A673 (cell line): ENCODE results near the gene TRIM56. TPM values are rescaled to one million over a fixed set of nuclear protein-coding genes. Genes with fewer than 3 reads are reported as not detected.
A peak's percentile ranks its signal among the peaks of the same experiment; 100 is the strongest.

ENCODE experiments used
- BruUV-seq: library from RNA; stranded (reverse); fragments of 400-500 nt; replicated peaks from 2 replicates; lab custom pipeline; 2021; lab: Mats Ljungman, UMichigan
- CTCF ChIA-PET: fragments of 300-600 bp; sonication (Branson Sonifier 250); formaldehyde crosslinking; loops from one replicate; lab custom pipeline; 2022; ENCODE audit warnings: antibody characterized with exemption; lab: Charles Lee
- POLR2A ChIA-PET: fragments of 300-600 bp; sonication (Branson Sonifier 250); formaldehyde crosslinking; loops from one replicate; lab custom pipeline; 2022; ENCODE audit warnings: antibody characterized with exemption; ENCODE audit not compliant: low non-redundant PET; lab: Charles Lee
- DNase-seq: peaks from one replicate; pipeline ENCODE4 v3.0.0-alpha.2; 2015; ENCODE audit warnings: low spot score
- H3K27ac ChIP-seq: fragments of 200-600 bp; sonication (generic); 2 replicates; pipeline ENCODE4 v1.5.1; 2016; ENCODE audit warnings: mixed run types, low read depth, mild to moderate bottlenecking, mixed read lengths, antibody characterized with exemption, low read length; ENCODE audit not compliant: poor library complexity, severe bottlenecking
- H3K27me3 ChIP-seq: fragments of 200-600 bp; sonication (generic); replicated peaks from 2 replicates; pipeline ENCODE4 v1.6.1; 2017; ENCODE audit warnings: mixed run types, low read depth, mild to moderate bottlenecking, mixed read lengths, antibody characterized with exemption, low read length; ENCODE audit not compliant: insufficient read depth, poor library complexity
- H3K36me3 ChIP-seq: fragments of 200-600 bp; sonication (generic); 2 replicates; pipeline ENCODE4 v1.6.1; 2016; ENCODE audit warnings: mixed run types, mild to moderate bottlenecking, mixed read lengths, antibody characterized with exemption, low read length; ENCODE audit not compliant: insufficient read depth, poor library complexity, severe bottlenecking
- H3K4me1 ChIP-seq: fragments of 200-600 bp; sonication (generic); 2 replicates; pipeline ENCODE4 v1.6.1; 2017; ENCODE audit warnings: mixed run types, mild to moderate bottlenecking, mixed read lengths, antibody characterized with exemption, low read length; ENCODE audit not compliant: insufficient read depth, poor library complexity, severe bottlenecking
- H3K4me3 ChIP-seq: fragments of 200-600 bp; sonication (generic); 2 replicates; pipeline ENCODE4 v1.5.1; 2016; ENCODE audit warnings: low read depth, mixed run types, mild to moderate bottlenecking, mixed read lengths, low read length; ENCODE audit not compliant: poor library complexity, severe bottlenecking
- H3K9me3 ChIP-seq: fragments of 200-600 bp; sonication (generic); 2 replicates; pipeline ENCODE4 v1.6.1; 2016; ENCODE audit warnings: mixed run types, low read depth, mild to moderate bottlenecking, mixed read lengths, antibody characterized with exemption, low read length; ENCODE audit not compliant: poor library complexity, severe bottlenecking
- CTCF ChIP-seq: fragments of 300-800, 200-600 bp; sonication (generic); conservative IDR thresholded peaks from 2 replicates; pipeline ENCODE4 v1.5.1; 2017; ENCODE audit warnings: low read depth, mild to moderate bottlenecking, antibody characterized with exemption, low read length, moderate library complexity, mixed read lengths
- EZH2 ChIP-seq: fragments of 200-600 bp; sonication (generic); IDR thresholded peaks from 2 replicates; pipeline ENCODE4 v1.6.1; 2017; ENCODE audit warnings: borderline replicate concordance, low read depth, mild to moderate bottlenecking, mixed read lengths, antibody characterized with exemption, low read length; ENCODE audit not compliant: poor library complexity, severe bottlenecking
- intact Hi-C: fragments of 100-400 bp; cut with micrococcal nuclease; formaldehyde crosslinking; loops from one replicate; pipeline ENCODE4 v1.10.0; 2022; ENCODE audit not compliant: unreplicated experiment
- total RNA-seq: library from RNA; stranded (reverse); gene quantifications from 2 replicates; pipeline ENCODE4 v1.2.3, GENCODE V29; 2021

Gene TRIM56
- total RNA-seq, 1 experiment from 2014 or later: 32.3 TPM

DNA sequence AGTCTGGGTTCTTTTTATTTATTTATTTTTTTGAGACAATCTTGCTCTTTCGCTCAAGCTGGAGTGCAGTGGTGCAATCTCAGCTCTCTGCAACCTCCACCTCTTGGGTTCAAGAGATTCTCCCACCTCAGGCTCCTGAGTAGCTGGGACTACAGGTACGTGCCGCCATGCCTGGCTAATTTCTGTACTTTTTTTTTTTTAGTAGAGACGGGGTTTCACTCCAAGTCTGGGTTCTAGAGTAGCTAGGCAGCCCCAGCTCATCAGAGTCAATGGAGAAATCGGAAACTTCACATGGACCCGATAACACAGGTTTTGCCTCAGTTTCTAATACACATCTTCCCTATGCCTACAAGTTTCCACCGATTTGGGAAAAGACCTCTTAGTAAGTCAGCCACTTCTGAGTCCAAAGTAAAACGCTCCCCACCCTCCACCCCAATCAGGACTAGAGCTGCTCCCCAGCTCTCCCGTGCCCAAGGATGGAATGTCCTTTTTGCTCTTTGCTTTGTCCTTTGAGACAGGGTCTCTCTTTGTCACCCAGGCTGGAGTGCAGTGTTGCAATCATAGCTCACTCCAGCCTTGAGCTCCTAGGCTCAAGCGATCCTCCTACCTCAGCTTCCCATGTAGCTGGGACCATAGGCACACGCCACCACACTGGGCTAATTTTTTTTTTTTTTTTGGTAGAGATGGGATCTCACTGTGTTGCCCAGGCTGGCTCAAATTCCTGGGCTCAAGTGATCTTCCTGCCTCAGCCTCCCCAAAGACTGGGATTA, 37.8 kb downstream of the TRIM56 start:
- Histone ChIP-seq H3K27ac (no peak overlapping the region), H3K4me1 (peaks cover 18% of the 10 kb centered on the region), H3K4me3 (no peak overlapping the region), H3K27me3 (no peaks in the 10 kb centered on the region), H3K36me3 (no peaks in the 10 kb centered on the region), H3K9me3 (no peaks in the 10 kb centered on the region)
- intact Hi-C loops: no loop called here
- ChIA-PET CTCF (interaction anchor here (0.5 to 0.7 kb wide), 2 partner anchors 21 to 168 kb away, joined by 3 read pairs; no protein-coding TSS in a partner anchor), POLR2A (no interaction called here)
- DNase-seq: no peak
- TF ChIP-seq CTCF: no peak
- no peak for TF ChIP-seq EZH2
- no TSS peak for BruUV-seq

- ChIA-PET POLR2A (no interaction called here), CTCF (interaction anchor here (0.5 to 0.6 kb wide), 2 partner anchors 46 to 168 kb away, joined by 3 read pairs; no protein-coding TSS in a partner anchor)
- no peak overlapping the region for H3K27ac ChIP-seq
- H3K9me3 ChIP-seq: no peaks in the 10 kb centered on the region
- BruUV-seq: no TSS peak
- H3K4me3 ChIP-seq: no peak overlapping the region
- DNase-seq: no peak
- H3K27me3 ChIP-seq: no peaks in the 10 kb centered on the region
- H3K36me3 ChIP-seq: no peaks in the 10 kb centered on the region
- intact Hi-C loops: no loop called here
- TF ChIP-seq CTCF (no peak), EZH2 (no peak)
- H3K4me1 ChIP-seq: peaks cover 18% of the 10 kb centered on the region
Observed at GRCh38 chr7:101123703-101124068, 38.4 kb downstream of the TRIM56 start.

- H3K4me3 ChIP-seq: no peak overlapping the region
- H3K27ac ChIP-seq: no peak overlapping the region
- no peaks in the 10 kb centered on the region for H3K9me3 ChIP-seq
- no peaks in the 10 kb centered on the region for H3K36me3 ChIP-seq
- no TSS peak for BruUV-seq
- intact Hi-C loops: no loop called here
- DNase-seq: peak; percentile 41
- H3K4me1 ChIP-seq: peaks cover 18% of the 10 kb centered on the region
- no peak for TF ChIP-seq EZH2
- no peak for TF ChIP-seq CTCF
- ChIA-PET POLR2A (interaction anchor here (0.5 kb wide), 1 partner anchor 18 kb away, joined by 3 read pairs; no protein-coding TSS in a partner anchor), CTCF (interaction anchor here (0.6 kb wide), 1 partner anchor 47 kb away, joined by 3 read pairs; no protein-coding TSS in a partner anchor)
- no peaks in the 10 kb centered on the region for H3K27me3 ChIP-seq
Observed at GRCh38 chr7:101124376-101125056, 39.2 kb downstream of the TRIM56 start.
